Activated CD4-positive, alpha-beta T cell treated with anti-CD3 and anti-CD28 coated beads for 24 hours (primary cell): Measurements from ENCODE around the gene SIAE.
"Not testable (repeated sequence)": the region's sequence is repeated elsewhere in the genome, so short reads cannot be mapped to it uniquely, and the experiment has no call there.

Experiments used
- DNase-seq, 2 donors: peaks; one replicate each; pipeline ENCODE4 v3.0.0-alpha.2; 2020; ENCODE audit warnings: low read depth in 2 of 2

Gene SIAE

DNA sequence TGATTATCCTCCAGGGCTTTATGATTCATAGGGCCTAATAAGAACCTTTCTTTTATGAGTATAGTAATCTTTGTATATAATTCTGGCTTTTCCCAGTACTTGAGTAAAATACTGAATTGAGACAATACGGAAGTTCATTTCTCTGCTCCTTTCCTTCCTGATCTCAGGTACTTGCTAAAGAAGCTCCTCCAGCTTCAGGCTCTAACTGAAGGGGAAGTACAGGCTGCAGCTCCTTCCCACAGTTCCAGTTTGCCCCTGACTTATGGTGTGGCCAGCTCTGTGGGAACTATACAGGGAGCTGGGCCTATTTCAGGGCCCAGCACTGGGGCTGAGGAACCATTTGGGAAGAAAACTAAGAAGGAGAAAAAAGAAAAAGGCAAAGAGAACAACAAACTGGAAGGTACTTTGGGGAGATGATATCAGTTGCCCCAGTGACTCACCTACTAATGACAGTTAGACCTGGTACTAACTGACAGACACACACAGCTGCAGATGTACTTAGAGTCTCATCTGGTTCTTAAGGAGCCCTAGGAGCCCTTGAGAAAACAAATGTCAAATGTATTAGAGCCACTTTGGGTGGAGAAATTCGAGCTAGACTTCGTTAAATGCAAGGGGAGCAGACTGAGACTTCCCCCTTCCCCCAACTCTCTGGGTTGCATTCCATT lies 47.9 kb downstream of the SIAE start:
- DNase-seq = no peak

DNA sequence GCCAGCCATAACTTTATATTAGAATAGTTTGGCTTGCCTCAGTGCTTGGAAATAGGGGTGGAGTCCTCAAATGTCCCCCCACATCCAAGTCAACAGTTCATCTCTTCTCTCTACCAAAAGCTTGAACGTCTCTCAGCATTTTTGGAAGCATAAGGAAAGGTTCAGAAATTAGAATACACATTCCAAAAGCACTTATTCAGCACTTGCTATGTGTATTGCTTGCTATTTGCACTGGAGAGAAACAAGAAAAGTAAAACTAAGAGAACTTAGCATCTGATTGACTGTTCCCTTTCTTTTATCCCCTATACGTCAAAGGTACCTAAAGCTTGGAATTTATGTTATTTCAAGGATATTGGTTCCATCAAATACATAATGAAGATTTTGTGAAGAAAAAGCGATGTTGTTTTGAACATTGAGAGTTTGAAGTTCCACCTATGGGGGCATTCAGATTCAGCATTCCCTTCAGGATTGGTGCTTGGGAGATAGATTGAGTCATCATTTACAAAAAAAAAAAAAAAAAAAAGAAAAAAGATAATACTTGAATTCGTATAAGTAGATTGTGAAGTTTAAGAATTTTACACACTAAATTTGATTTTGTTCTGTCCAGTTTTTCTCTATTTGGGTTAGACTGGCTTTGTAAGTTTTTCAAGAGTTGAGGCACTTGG lies 49.5 kb downstream of the SIAE start:
- no peak for DNase-seq

GRCh38 chr11:124622531-124623451 lies 50.7 kb downstream of the SIAE start, which contains the start of gene TBRG1:
Gene TBRG1, plus strand, starts transcription at chr11:124622864. Its CDS starts 220 bp downstream, at chr11:124623084.
- DNase-seq = peak; percentile 64 to 65

DNA sequence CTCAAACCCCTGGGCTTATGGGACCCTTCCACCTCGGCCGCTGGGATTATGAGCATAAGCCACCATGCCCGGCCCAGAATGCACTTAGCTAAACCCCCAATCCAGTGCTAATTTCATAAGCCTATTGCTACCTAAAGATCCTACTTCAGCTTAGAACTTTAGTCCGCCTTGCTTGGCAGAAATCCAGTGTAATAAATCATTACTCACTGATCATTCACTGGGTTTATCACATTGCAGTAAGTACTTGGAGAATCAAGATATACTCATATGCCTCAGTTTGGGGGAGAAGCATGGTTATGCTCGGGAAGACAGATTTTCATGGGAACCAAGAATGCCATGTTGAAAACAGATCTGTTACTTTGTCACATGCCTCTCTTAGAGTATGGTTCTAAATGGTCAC lies 54.7 kb downstream of the SIAE start:
- DNase-seq = no peak

DNA sequence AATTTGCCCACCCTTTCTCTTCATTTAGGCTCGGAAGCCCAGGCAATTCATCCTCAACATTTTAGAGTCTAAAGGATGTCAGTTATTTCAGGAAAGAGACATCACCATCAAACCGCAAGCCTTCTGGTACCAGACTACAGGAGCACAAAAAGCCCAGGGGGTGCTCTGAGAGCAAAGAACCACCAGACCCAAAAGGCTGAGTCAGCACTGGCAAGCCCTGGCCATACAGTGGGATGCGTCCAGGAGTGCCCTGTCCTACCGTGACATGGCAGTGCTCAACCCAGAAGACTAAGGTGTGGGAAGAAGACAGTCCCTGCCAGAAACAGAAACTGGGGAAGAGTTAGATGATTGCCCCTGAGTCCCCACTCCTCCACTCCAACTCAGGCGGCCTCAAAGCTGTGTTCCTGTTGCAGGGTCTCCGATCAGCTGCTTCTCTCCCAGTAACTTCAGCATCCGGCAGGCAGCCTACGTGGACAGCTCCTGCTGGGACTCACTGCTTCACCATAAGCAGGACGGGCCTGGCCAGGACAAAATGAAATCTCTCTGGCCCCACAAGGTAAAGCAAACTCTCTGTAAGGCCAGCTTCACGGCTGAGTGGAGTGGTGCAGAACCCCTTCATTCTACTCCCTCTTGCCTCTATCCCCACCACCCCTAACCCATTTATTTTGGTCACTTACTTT lies 60.8 kb downstream of the SIAE start:
- no peak for DNase-seq

- no peak for DNase-seq
These were observed 61.5 kb downstream of the SIAE start for GRCh38 chr11:124612045-124612444.

DNA sequence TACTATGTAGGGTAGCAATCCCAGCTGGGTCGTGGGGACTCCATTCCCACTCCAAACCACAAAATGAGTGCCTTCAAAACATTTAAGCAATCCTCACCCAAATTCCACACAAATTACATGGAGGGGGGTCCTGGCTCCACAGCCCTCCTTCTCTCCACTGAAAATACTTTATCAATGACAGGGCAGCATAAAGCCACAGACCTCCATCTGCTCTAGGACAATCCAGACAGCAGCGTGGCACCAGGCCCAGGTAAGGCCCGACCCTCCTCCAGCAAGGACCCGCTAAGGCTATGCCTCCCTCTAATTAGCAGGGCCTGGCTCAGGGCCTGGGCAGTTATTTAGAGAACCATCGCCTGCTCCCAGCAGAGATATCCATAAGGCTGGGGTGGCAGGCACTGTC lies 62.5 kb downstream of the SIAE start, which contains the start of gene PANX3:
PANX3 (plus strand) TSS at position 365 of the 400 bp plus-strand sequence. CDS start 129 bp downstream, outside the sequence.
- no peak for DNase-seq

GRCh38 chr11:124610295-124610694 lies 63.2 kb downstream of the SIAE start:
- DNase-seq = no peak

DNA sequence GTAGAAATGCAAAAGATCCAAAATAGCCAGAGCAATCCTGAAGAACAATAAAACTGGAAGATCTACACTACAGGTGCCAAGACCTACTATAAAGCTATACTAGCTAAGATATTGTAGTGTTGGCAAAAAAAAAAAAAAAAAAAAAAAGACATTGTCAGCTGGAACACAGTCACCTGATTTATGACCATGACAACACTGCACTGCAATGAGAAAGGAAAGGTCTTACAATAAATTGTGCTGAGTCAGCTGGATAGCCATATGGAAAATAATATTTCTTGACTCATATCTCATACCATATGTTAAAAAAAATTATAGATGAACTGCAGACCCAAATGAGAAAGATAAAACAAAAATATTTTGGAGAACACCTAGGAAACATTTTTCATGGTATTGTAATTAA lies 65.4 kb downstream of the SIAE start:
- DNase-seq = no peak

GRCh38 chr11:124605719-124606118 lies 67.8 kb downstream of the SIAE start:
- DNase-seq = no peak

GRCh38 chr11:124602723-124603122 lies 70.8 kb downstream of the SIAE start:
- not testable (repeated sequence) for DNase-seq

GRCh38 chr11:124602193-124602592 lies 71.3 kb downstream of the SIAE start:
- no peak for DNase-seq

- no peak for DNase-seq
These were observed 72.8 kb downstream of the SIAE start for GRCh38 chr11:124600621-124601320.

DNA sequence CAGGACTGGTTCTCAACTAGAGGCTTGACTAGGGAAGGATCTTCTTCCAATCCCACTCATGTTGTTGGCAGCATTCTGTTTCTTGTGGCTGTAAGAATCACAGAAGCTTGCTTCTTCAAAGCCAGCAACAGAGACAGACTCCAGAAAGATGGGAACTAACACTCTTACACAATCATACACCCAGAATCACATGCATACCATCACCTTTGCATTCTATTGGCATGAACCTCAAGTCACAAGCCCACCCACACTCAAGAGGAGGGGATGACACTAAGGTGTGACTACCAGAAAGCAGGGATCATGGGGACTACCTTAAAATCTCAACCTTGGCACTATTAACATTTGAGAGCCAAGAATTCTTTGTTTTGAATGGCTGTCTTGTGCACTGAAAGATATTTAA lies 75.9 kb downstream of the SIAE start:
- no peak for DNase-seq

DNA sequence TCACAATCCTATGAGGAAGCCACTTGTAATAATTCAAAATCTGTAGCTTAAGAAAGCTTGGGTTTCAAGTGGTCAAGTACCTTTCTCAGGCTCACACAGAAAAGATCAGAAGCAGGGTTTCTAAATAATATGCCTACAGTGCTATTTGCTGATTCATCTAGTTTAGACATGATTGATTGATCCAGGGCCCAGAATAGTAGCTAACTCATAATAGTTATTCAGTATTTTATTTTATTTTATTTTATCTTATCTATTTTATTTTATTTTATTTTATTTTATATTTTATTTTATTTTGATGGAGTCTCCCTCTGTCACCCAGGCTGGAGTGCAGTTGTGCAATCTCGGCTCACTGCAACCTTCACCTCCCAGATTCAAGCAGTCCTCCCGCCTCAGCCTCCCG lies 78.2 kb downstream of the SIAE start:
- no peak for DNase-seq

GRCh38 chr11:124592627-124593026 lies 80.9 kb downstream of the SIAE start:
- DNase-seq = no peak

GRCh38 chr11:124591430-124591829 lies 82.1 kb downstream of the SIAE start:
- no peak for DNase-seq

DNA sequence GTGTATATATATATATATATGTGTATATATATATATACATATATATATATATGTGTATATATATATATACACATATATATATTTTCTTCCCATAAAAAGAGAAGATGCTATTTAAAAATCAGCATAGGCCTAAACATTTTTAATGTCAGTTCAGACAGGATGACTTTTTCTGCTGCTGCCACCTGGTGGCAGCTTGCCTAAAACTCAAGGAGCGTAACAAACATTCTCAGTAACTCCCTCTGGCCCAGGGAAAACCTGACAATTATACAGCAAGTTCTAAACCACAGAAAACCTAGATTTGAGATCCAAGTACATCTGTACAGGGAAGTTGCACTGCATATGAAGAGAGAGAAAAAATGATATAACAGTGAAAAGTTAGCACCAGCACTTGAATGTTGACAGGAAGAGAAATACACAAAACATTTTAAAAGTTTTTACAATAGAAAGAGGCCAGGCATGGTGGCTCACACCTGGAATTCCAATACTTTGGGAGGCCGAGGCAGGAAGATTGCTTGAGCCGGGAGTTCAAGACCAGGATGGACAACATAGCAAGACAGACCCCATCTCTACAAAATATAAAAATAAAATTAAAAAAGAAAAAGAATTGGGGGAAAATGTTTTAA lies 87.2 kb downstream of the SIAE start:
- peak; percentile 23 to 28 for DNase-seq

- no peak for DNase-seq
These were observed 88.7 kb downstream of the SIAE start for GRCh38 chr11:124584681-124585372.

DNA sequence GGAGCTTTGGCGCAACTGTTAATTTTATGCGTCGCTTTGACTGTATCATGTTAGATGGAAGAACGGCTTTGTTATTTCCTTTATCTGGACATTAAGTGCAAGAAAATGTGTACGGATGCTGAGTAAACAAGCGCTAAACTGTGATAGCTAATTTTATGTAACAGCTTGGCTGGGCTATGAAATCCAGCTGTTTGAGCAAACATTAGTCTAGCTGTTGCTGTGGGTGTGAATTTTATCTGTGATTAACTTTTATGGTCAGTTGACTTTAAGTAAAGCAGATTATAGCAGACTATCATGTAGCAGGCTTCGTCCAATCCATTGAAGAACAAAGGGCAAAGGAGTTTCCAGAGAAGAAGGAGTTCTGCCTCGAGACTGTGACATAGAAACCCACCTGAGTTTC lies 89.8 kb downstream of the SIAE start:
- DNase-seq = no peak
